ENCODE results near the gene SHANK2.

SHANK2 gene

GRCh38 chr11:71284525-71285092, 32.2 kb upstream of the SHANK2 start:
- no peak for DNase-seq
- H3K4me3 Mint-ChIP-seq, result no peak overlapping the region
- H3K4me1 Mint-ChIP-seq, result peaks cover 23% of the 10 kb centered on the region
- H3K27ac Mint-ChIP-seq, result no peak overlapping the region
- no peak for TF ChIP-seq CTCF (IDR thresholded peaks at IDR 0.05)
- H3K9me3 Mint-ChIP-seq, result peaks cover 15% of the 10 kb centered on the region
- no peaks in the 10 kb centered on the region for H3K36me3 Mint-ChIP-seq (ENCODE audit: low read depth)
- peaks cover 26% of the 10 kb centered on the region for H3K27me3 Mint-ChIP-seq (ENCODE audit: low read depth, poor library complexity)

- no peak overlapping the region for H3K4me3 Mint-ChIP-seq
- H3K9me3 Mint-ChIP-seq, result peaks cover 9% of the 10 kb centered on the region
- no peak for DNase-seq
- H3K4me1 Mint-ChIP-seq, result peaks cover 26% of the 10 kb centered on the region
- H3K27ac Mint-ChIP-seq, result peak overlapping the region; percentile 64
- TF ChIP-seq CTCF (IDR thresholded peaks at IDR 0.05), result no peak
- H3K36me3 Mint-ChIP-seq (ENCODE audit: low read depth), result no peaks in the 10 kb centered on the region
- H3K27me3 Mint-ChIP-seq (ENCODE audit: low read depth, poor library complexity), result peaks cover 32% of the 10 kb centered on the region
Measured at GRCh38 chr11:71283971-71284441, 31.6 kb upstream of the SHANK2 start.

- Mint-ChIP-seq H3K4me3 (no peak overlapping the region), H3K36me3 (ENCODE audit: low read depth) (no peaks in the 10 kb centered on the region), H3K9me3 (no peaks in the 10 kb centered on the region), H3K27ac (no peak overlapping the region), H3K4me1 (peaks cover 26% of the 10 kb centered on the region), H3K27me3 (ENCODE audit: low read depth, poor library complexity) (peaks cover 34% of the 10 kb centered on the region)
- TF ChIP-seq CTCF (IDR thresholded peaks at IDR 0.05), result no peak
- DNase-seq, result no peak
Measured at GRCh38 chr11:71282581-71283351, 30.4 kb upstream of the SHANK2 start.

GRCh38 chr11:71281831-71282230, 29.5 kb upstream of the SHANK2 start:
- Mint-ChIP-seq H3K4me1 (peaks cover 19% of the 10 kb centered on the region), H3K27me3 (ENCODE audit: low read depth, poor library complexity) (peaks cover 24% of the 10 kb centered on the region), H3K4me3 (no peak overlapping the region), H3K36me3 (ENCODE audit: low read depth) (no peaks in the 10 kb centered on the region), H3K27ac (no peak overlapping the region), H3K9me3 (no peaks in the 10 kb centered on the region)
- no peak for DNase-seq
- no peak for TF ChIP-seq CTCF (IDR thresholded peaks at IDR 0.05)

- no peak for DNase-seq
- Mint-ChIP-seq H3K4me1 (peaks cover 18% of the 10 kb centered on the region), H3K36me3 (ENCODE audit: low read depth) (no peaks in the 10 kb centered on the region), H3K27ac (no peak overlapping the region), H3K27me3 (ENCODE audit: low read depth, poor library complexity) (peaks cover 23% of the 10 kb centered on the region), H3K4me3 (no peak overlapping the region), H3K9me3 (no peaks in the 10 kb centered on the region)
- no peak for TF ChIP-seq CTCF (IDR thresholded peaks at IDR 0.05)
Measured at GRCh38 chr11:71281204-71281603, 28.8 kb upstream of the SHANK2 start.

Measured in nephron progenitor cell (in vitro differentiated cells).